ENCODE results near the gene PCSK5. TPM values are rescaled to one million over a fixed set of nuclear protein-coding genes. Genes with fewer than 3 reads are reported as not detected.

PCSK5 gene
- total RNA-seq, 2 donors from 2014 or later = 41.2 to 63.7 TPM

- H3K9me3 ChIP-seq = no peaks in the 10 kb centered on the region
- DNase-seq (ENCODE audit: low spot score) (no peak), ATAC-seq (ENCODE audit: insufficient number of reproducible peaks, low FRiP score, low read depth) (no peak)
- H3K4me1 ChIP-seq (ENCODE audit: control insufficient read depth in 1 of 2, low read depth in 2 of 2) = peaks cover 0 to 6% of the 10 kb centered on the region in 2 donors
- H3K27ac ChIP-seq = no peak overlapping the region
- H3K36me3 ChIP-seq = no peaks in the 10 kb centered on the region
- no peaks in the 10 kb centered on the region for H3K27me3 ChIP-seq (replicated peaks; ENCODE audit: insufficient read depth)
- TF ChIP-seq CTCF (IDR thresholded peaks at IDR 0.05) = no peak
- no peak overlapping the region for H3K4me3 ChIP-seq
These were observed 510.7 kb downstream of the PCSK5 start for GRCh38 chr9:76401176-76401575.

- Histone ChIP-seq H3K4me1 (ENCODE audit: control insufficient read depth in 1 of 2, low read depth in 2 of 2) (peaks cover 0 to 6% of the 10 kb centered on the region in 2 donors), H3K36me3 (no peaks in the 10 kb centered on the region), H3K4me3 (no peak overlapping the region), H3K27me3 (replicated peaks; ENCODE audit: insufficient read depth) (no peaks in the 10 kb centered on the region), H3K27ac (no peak overlapping the region), H3K9me3 (no peaks in the 10 kb centered on the region)
- TF ChIP-seq CTCF (IDR thresholded peaks at IDR 0.05) = no peak
- DNase-seq (ENCODE audit: low spot score) (no peak), ATAC-seq (ENCODE audit: insufficient number of reproducible peaks, low FRiP score, low read depth) (no peak)
These were observed 511.3 kb downstream of the PCSK5 start for GRCh38 chr9:76401580-76402354.

- H3K27me3 ChIP-seq (replicated peaks; ENCODE audit: insufficient read depth) = no peaks in the 10 kb centered on the region
- DNase-seq (ENCODE audit: low spot score) (no peak), ATAC-seq (ENCODE audit: insufficient number of reproducible peaks, low FRiP score, low read depth) (peak; percentile 72)
- H3K36me3 ChIP-seq = no peaks in the 10 kb centered on the region
- TF ChIP-seq CTCF (IDR thresholded peaks at IDR 0.05) = peak; percentile 60
- H3K27ac ChIP-seq = peak overlapping the region in 1 of 2 donors; percentile 18
- peak overlapping the region; percentile 61 for H3K4me3 ChIP-seq
- H3K9me3 ChIP-seq = no peaks in the 10 kb centered on the region
- peaks cover 0 to 6% of the 10 kb centered on the region in 2 donors for H3K4me1 ChIP-seq (ENCODE audit: control insufficient read depth in 1 of 2, low read depth in 2 of 2)
These were observed 512.9 kb downstream of the PCSK5 start for GRCh38 chr9:76403352-76403751.

- H3K4me1 ChIP-seq (ENCODE audit: control insufficient read depth in 1 of 2, low read depth in 2 of 2) = peaks cover 0 to 6% of the 10 kb centered on the region in 2 donors
- no peaks in the 10 kb centered on the region for H3K27me3 ChIP-seq (replicated peaks; ENCODE audit: insufficient read depth)
- H3K4me3 ChIP-seq = no peak overlapping the region
- no peak for ATAC-seq (ENCODE audit: insufficient number of reproducible peaks, low FRiP score, low read depth)
- no peaks in the 10 kb centered on the region for H3K9me3 ChIP-seq
- no peak for TF ChIP-seq CTCF (IDR thresholded peaks at IDR 0.05)
- H3K36me3 ChIP-seq = no peaks in the 10 kb centered on the region
- no peak for DNase-seq (ENCODE audit: low spot score)
- no peak overlapping the region for H3K27ac ChIP-seq
These were observed 513.9 kb downstream of the PCSK5 start for GRCh38 chr9:76404401-76404800.

- H3K4me1 ChIP-seq (ENCODE audit: control insufficient read depth in 1 of 2, low read depth in 2 of 2) = peaks cover 0 to 6% of the 10 kb centered on the region in 2 donors
- no peaks in the 10 kb centered on the region for H3K27me3 ChIP-seq (replicated peaks; ENCODE audit: insufficient read depth)
- H3K36me3 ChIP-seq = no peaks in the 10 kb centered on the region
- no peak overlapping the region for H3K27ac ChIP-seq
- DNase-seq (ENCODE audit: low spot score) (no peak), ATAC-seq (ENCODE audit: insufficient number of reproducible peaks, low FRiP score, low read depth) (no peak)
- H3K9me3 ChIP-seq = no peaks in the 10 kb centered on the region
- H3K4me3 ChIP-seq = no peak overlapping the region
- TF ChIP-seq CTCF (IDR thresholded peaks at IDR 0.05) = no peak
These were observed 514.9 kb downstream of the PCSK5 start for GRCh38 chr9:76405340-76405739.

Data from thoracic aorta (tissue), 2 donors.